ENCODE data around the gene MIB2. TPM values are rescaled to one million over a fixed set of nuclear protein-coding genes. Genes with fewer than 3 reads are reported as not detected.

MIB2 gene
- total RNA-seq, 4 donors from 2014 or later = 50.5 to 108 (median 98.6) TPM

- peaks cover 0 to 23% (median 8%) of the 10 kb centered on the region in 4 donors for H3K4me1 ChIP-seq
Observed at GRCh38 chr1:1627829-1628753, 12.8 kb downstream of the MIB2 start.

GRCh38 chr1:1628754-1629429, 13.6 kb downstream of the MIB2 start:
- H3K27me3 ChIP-seq = peaks cover 0 to 27% of the 10 kb centered on the region in 2 donors
- no peak for DNase-seq (ENCODE audit: low spot score in 2 of 2)
- WGBS, 2 donors = 62 to 90% methylated on average over 6 to 42 of the region's 53 CpGs
- no peaks in the 10 kb centered on the region for H3K9me3 ChIP-seq
- H3K4me1 ChIP-seq = peaks cover 0 to 23% (median 8%) of the 10 kb centered on the region in 4 donors
- peak overlapping the region in 1 of 4 donors; percentile 48 for H3K27ac ChIP-seq
- H3K36me3 ChIP-seq = peaks cover 0 to 61% (median 4%) of the 10 kb centered on the region in 3 donors
- H3K4me3 ChIP-seq = peak overlapping the region in 1 of 4 donors; percentile 43
- TF ChIP-seq CTCF (IDR thresholded peaks at IDR 0.05) (no peak), POLR2A (IDR thresholded peaks at IDR 0.05) (no peak), EP300 (IDR thresholded peaks at IDR 0.05) (no peak)

More at GRCh38 chr1:1627829-1628753, 12.8 kb downstream of the MIB2 start:
- no peak for DNase-seq (ENCODE audit: low spot score in 2 of 2)
- Histone ChIP-seq H3K9me3 (no peaks in the 10 kb centered on the region), H3K27me3 (peaks cover 0 to 27% of the 10 kb centered on the region in 2 donors), H3K27ac (no peak overlapping the region), H3K36me3 (peaks cover 0 to 68% (median 4%) of the 10 kb centered on the region in 3 donors), H3K4me3 (no peak overlapping the region)
- 95 to 96% methylated on average over 22 to 24 of the region's 53 CpGs for WGBS, 2 donors
- no peak for TF ChIP-seq POLR2A (IDR thresholded peaks at IDR 0.05)
- TF ChIP-seq EP300 (IDR thresholded peaks at IDR 0.05) = no peak
- TF ChIP-seq CTCF (IDR thresholded peaks at IDR 0.05) = no peak

- Histone ChIP-seq H3K27ac (peak overlapping the region in 1 of 4 donors; percentile 80), H3K36me3 (peaks cover 0 to 54% (median 4%) of the 10 kb centered on the region in 3 donors), H3K4me1 (peaks cover 0 to 23% (median 8%) of the 10 kb centered on the region in 4 donors), H3K9me3 (no peaks in the 10 kb centered on the region), H3K4me3 (peak overlapping the region in 1 of 4 donors; percentile 43), H3K27me3 (peaks cover 0 to 27% of the 10 kb centered on the region in 2 donors)
- 57 to 75% methylated on average over 32 to 36 of the region's 48 CpGs for WGBS, 2 donors
- DNase-seq (ENCODE audit: low spot score in 2 of 2) = no peak
- TF ChIP-seq EP300 (IDR thresholded peaks at IDR 0.05) (no peak), CTCF (IDR thresholded peaks at IDR 0.05) (no peak), POLR2A (IDR thresholded peaks at IDR 0.05) (no peak)
Observed at GRCh38 chr1:1629430-1630190, 14.3 kb downstream of the MIB2 start.

- H3K36me3 ChIP-seq = peaks cover 0 to 46% (median 4%) of the 10 kb centered on the region in 3 donors
- TF ChIP-seq CTCF (IDR thresholded peaks at IDR 0.05) (no peak), POLR2A (IDR thresholded peaks at IDR 0.05) (no peak), EP300 (IDR thresholded peaks at IDR 0.05) (no peak)
- H3K27me3 ChIP-seq = peaks cover 0 to 27% of the 10 kb centered on the region in 2 donors
- H3K4me3 ChIP-seq = peak overlapping the region in 2 of 4 donors; percentile 35 to 38
- peak; percentile 34 to 40 for DNase-seq (ENCODE audit: low spot score in 2 of 2)
- peaks cover 0 to 23% (median 8%) of the 10 kb centered on the region in 4 donors for H3K4me1 ChIP-seq
- 38 to 43% methylated on average over 21 to 35 of the region's 81 CpGs for WGBS, 2 donors
- peak overlapping the region in 2 of 4 donors; percentile 72 to 80 for H3K27ac ChIP-seq
- H3K9me3 ChIP-seq = no peaks in the 10 kb centered on the region
Observed at GRCh38 chr1:1630191-1630964, 15.1 kb downstream of the MIB2 start.

All from tibial nerve (tissue), 4 donors.